IPS-20b (cell line): ENCODE data around the gene STARD13.

Experiments
- H3K27ac ChIP-seq: one replicate; pipeline ENCODE4 v1.5.1; 2013; ENCODE audit warnings: low read length
- H3K27me3 ChIP-seq: 2 replicates; pipeline ENCODE4 v1.6.1; 2013; ENCODE audit warnings: mild to moderate bottlenecking, low read length, inconsistent platforms; ENCODE audit not compliant: insufficient read depth
- H3K36me3 ChIP-seq: 2 replicates; pipeline ENCODE4 v1.6.1; 2013; ENCODE audit warnings: low read depth, mild to moderate bottlenecking, inconsistent platforms, low read length, moderate library complexity; ENCODE audit not compliant: insufficient read depth
- H3K4me1 ChIP-seq: 2 replicates; pipeline ENCODE4 v1.6.1; 2013; ENCODE audit warnings: mild to moderate bottlenecking, control low read depth, inconsistent platforms, low read length, moderate library complexity; ENCODE audit not compliant: insufficient read depth
- H3K4me3 ChIP-seq: 2 replicates; pipeline ENCODE4 v1.5.1; 2013; ENCODE audit warnings: mild to moderate bottlenecking, low read length, inconsistent platforms
- H3K9ac ChIP-seq: 2 replicates; pipeline ENCODE4 v1.6.1; 2013; ENCODE audit warnings: low read depth, mild to moderate bottlenecking, inconsistent platforms, low read length, moderate library complexity
- H3K9me3 ChIP-seq: 2 replicates; pipeline ENCODE4 v1.6.1; 2013; ENCODE audit warnings: mild to moderate bottlenecking, low read depth, low read length, inconsistent platforms; ENCODE audit not compliant: insufficient read depth

The STARD13 gene

DNA sequence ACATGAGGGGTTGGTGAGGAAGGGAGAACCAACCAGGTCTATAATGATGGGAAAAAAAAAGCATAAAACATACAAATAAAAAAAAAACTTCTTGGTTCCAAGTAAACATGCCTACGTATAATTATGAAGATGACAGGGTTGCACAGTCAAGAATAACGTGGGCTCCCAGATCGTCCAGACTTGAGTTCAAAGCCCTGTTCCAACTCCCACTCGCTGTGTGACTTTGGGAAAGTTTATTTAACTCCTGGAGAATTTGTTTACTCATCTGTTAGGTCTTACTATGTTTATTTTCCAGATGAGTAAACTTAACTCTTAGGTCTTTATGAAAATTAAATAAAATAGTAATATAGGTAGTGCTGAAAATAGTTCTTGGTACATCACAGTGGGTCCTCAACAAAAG, 13.8 kb downstream of the STARD13 start:
- Histone ChIP-seq H3K4me3 (no peak overlapping the region), H3K4me1 (peaks cover 5% of the 10 kb centered on the region; the same call in 1 of the 2 replicates), H3K27me3 (no peaks in the 10 kb centered on the region), H3K27ac (no peak overlapping the region), H3K36me3 (no peaks in the 10 kb centered on the region), H3K9me3 (no peaks in the 10 kb centered on the region), H3K9ac (no peak overlapping the region)

GRCh38 chr13:33270895-33271538, 14.5 kb downstream of the STARD13 start:
- Histone ChIP-seq H3K9ac (no peak overlapping the region), H3K27me3 (no peaks in the 10 kb centered on the region), H3K4me1 (no peaks in the 10 kb centered on the region; the same call in 1 of the 2 replicates), H3K9me3 (no peaks in the 10 kb centered on the region), H3K4me3 (no peak overlapping the region), H3K27ac (no peak overlapping the region), H3K36me3 (no peaks in the 10 kb centered on the region)

DNA sequence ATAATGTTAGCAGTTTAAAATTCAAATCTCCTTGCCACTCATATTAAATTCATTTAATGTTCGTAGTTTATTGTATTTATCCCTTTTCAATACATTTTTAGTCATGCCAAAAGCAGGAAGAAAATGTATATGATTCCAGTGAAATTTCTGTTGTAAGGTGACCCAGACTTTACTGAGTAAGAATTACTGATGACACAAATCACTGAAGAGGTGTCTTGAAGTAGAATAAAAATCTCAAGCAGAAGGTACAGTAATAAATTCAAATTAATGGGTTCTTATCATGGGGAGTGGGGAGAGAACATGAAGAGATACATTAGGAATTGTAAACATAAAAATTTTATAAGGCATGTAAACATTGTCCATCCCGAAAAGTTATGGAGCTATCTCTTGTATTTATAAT, 19.9 kb downstream of the STARD13 start:
- Histone ChIP-seq H3K4me3 (no peak overlapping the region), H3K36me3 (no peaks in the 10 kb centered on the region), H3K9me3 (no peaks in the 10 kb centered on the region), H3K27me3 (no peaks in the 10 kb centered on the region), H3K9ac (no peak overlapping the region), H3K27ac (no peak overlapping the region), H3K4me1 (peaks cover 8% of the 10 kb centered on the region)

DNA sequence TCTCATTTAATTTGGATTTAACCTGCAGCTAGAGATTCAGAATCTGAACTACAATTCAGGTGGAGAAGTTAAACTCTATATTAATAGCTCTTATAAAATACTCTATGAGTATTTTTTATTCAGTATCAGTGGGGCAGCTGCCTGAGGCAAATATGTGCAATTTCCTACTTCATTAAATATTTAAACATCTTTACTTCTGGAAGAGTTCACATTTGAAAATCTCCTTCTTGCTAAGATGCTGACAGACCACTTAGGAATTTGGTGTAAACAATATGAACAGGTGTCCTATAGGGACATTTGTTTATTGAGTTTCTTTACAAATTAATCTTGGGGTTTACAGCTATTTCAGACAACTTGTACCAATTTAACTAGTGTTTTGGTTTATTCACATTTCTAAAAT, 20.4 kb downstream of the STARD13 start:
- no peaks in the 10 kb centered on the region for H3K9me3 ChIP-seq
- no peak overlapping the region for H3K9ac ChIP-seq
- peaks cover 8% of the 10 kb centered on the region for H3K4me1 ChIP-seq
- H3K36me3 ChIP-seq = no peaks in the 10 kb centered on the region
- no peak overlapping the region for H3K27ac ChIP-seq
- H3K4me3 ChIP-seq = no peak overlapping the region
- no peaks in the 10 kb centered on the region for H3K27me3 ChIP-seq

- Histone ChIP-seq H3K27ac (no peak overlapping the region), H3K9ac (no peak overlapping the region), H3K9me3 (no peaks in the 10 kb centered on the region), H3K4me1 (peaks cover 8% of the 10 kb centered on the region), H3K36me3 (no peaks in the 10 kb centered on the region), H3K4me3 (no peak overlapping the region), H3K27me3 (no peaks in the 10 kb centered on the region)
Observed at GRCh38 chr13:33264620-33264978, 21.0 kb downstream of the STARD13 start.

- H3K27ac ChIP-seq = no peak overlapping the region
- no peak overlapping the region for H3K9ac ChIP-seq
- peaks cover 9% of the 10 kb centered on the region for H3K4me1 ChIP-seq
- no peaks in the 10 kb centered on the region for H3K9me3 ChIP-seq
- no peaks in the 10 kb centered on the region for H3K36me3 ChIP-seq
- H3K27me3 ChIP-seq = no peaks in the 10 kb centered on the region
- H3K4me3 ChIP-seq = no peak overlapping the region
Observed at GRCh38 chr13:33263976-33264619, 21.5 kb downstream of the STARD13 start.

GRCh38 chr13:33263484-33263883, 22.1 kb downstream of the STARD13 start:
- Histone ChIP-seq H3K9me3 (no peaks in the 10 kb centered on the region), H3K27me3 (no peaks in the 10 kb centered on the region), H3K4me1 (peaks cover 15% of the 10 kb centered on the region), H3K36me3 (no peaks in the 10 kb centered on the region), H3K4me3 (no peak overlapping the region), H3K9ac (no peak overlapping the region), H3K27ac (no peak overlapping the region)

- H3K27me3 ChIP-seq = no peaks in the 10 kb centered on the region
- H3K36me3 ChIP-seq = no peaks in the 10 kb centered on the region
- no peak overlapping the region for H3K4me3 ChIP-seq
- no peaks in the 10 kb centered on the region for H3K9me3 ChIP-seq
- H3K4me1 ChIP-seq = peaks cover 19% of the 10 kb centered on the region
- no peak overlapping the region for H3K27ac ChIP-seq
- H3K9ac ChIP-seq = no peak overlapping the region
Observed at GRCh38 chr13:33262997-33263396, 22.6 kb downstream of the STARD13 start.

GRCh38 chr13:33262594-33262993, 23.0 kb downstream of the STARD13 start:
- Histone ChIP-seq H3K4me3 (no peak overlapping the region), H3K27me3 (no peaks in the 10 kb centered on the region), H3K4me1 (peaks cover 21% of the 10 kb centered on the region), H3K27ac (no peak overlapping the region), H3K9ac (no peak overlapping the region), H3K36me3 (no peaks in the 10 kb centered on the region), H3K9me3 (no peaks in the 10 kb centered on the region)

GRCh38 chr13:33262062-33262487, 23.5 kb downstream of the STARD13 start:
- H3K9ac ChIP-seq = no peak overlapping the region
- H3K4me3 ChIP-seq = no peak overlapping the region
- H3K4me1 ChIP-seq = peaks cover 21% of the 10 kb centered on the region
- no peaks in the 10 kb centered on the region for H3K9me3 ChIP-seq
- H3K27me3 ChIP-seq = no peaks in the 10 kb centered on the region
- H3K36me3 ChIP-seq = no peaks in the 10 kb centered on the region
- no peak overlapping the region for H3K27ac ChIP-seq

DNA sequence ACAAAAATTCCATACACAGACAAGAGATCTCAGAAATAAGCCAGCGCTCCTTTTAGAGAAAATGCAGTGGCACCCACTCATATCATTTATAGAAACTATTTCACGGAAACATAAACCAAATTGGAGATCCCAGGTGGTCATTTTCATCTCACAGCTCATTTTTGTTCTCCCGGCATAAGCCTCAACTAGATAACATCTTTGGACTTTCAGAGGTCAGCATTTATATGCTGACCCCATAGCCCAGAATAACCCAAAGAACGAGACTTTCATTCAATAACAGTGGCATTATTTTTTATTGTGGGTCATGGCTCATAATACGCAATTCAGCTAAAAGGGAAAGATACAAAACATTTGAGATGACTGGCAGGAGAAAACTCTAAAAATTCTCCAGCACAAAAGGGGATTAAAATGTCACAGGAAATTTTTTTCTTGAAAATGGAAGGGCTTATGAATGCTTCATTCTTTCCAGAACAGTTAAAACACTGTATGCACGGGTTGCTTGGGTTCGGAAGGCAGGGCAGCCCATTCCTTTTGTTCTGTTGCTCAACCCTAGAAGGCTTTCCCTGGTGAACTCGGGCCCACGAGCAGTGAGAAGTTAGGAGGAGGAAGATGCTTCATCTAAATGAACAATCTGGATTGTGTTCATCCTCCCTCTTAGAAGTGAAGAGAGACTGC, 24.0 kb downstream of the STARD13 start:
- H3K4me3 ChIP-seq = no peak overlapping the region
- no peak overlapping the region for H3K9ac ChIP-seq

More for the DNA sequence above, 24.0 kb downstream of the STARD13 start:
- no peaks in the 10 kb centered on the region for H3K27me3 ChIP-seq
- H3K9me3 ChIP-seq = no peaks in the 10 kb centered on the region
- H3K36me3 ChIP-seq = no peaks in the 10 kb centered on the region
- no peak overlapping the region for H3K27ac ChIP-seq
- peaks cover 21% of the 10 kb centered on the region for H3K4me1 ChIP-seq
